Measurements from ENCODE around the gene SFXN3.

- TF ChIP-seq POLR2A (IDR thresholded peaks at IDR 0.05) = no peak
- TF ChIP-seq, protein P1, sequence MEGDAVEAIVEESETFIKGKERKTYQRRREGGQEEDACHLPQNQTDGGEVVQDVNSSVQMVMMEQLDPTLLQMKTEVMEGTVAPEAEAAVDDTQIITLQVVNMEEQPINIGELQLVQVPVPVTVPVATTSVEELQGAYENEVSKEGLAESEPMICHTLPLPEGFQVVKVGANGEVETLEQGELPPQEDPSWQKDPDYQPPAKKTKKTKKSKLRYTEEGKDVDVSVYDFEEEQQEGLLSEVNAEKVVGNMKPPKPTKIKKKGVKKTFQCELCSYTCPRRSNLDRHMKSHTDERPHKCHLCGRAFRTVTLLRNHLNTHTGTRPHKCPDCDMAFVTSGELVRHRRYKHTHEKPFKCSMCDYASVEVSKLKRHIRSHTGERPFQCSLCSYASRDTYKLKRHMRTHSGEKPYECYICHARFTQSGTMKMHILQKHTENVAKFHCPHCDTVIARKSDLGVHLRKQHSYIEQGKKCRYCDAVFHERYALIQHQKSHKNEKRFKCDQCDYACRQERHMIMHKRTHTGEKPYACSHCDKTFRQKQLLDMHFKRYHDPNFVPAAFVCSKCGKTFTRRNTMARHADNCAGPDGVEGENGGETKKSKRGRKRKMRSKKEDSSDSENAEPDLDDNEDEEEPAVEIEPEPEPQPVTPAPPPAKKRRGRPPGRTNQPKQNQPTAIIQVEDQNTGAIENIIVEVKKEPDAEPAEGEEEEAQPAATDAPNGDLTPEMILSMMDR (IDR thresholded peaks at IDR 0.05) = no peak
Measured at GRCh38 chr10:100995181-100995580, 35.9 kb upstream of the SFXN3 start.
